ENCODE data around the gene LIPE.
A peak's percentile ranks its signal among the peaks of the same experiment; 100 is the strongest.

LIPE gene

GRCh38 chr19:42386974-42387707 lies 40.0 kb downstream of the LIPE start:
- TF ChIP-seq CTCF (IDR thresholded peaks at IDR 0.05; ENCODE audit: low read depth, low read length, missing control alignments), result peak; percentile 29
- H3K4me3 ChIP-seq (replicated peaks; ENCODE audit: low read depth, low read length), result peak overlapping the region; percentile 30
- DNase-seq (ENCODE audit: extremely low read depth, low read depth), result no peak

DNA sequence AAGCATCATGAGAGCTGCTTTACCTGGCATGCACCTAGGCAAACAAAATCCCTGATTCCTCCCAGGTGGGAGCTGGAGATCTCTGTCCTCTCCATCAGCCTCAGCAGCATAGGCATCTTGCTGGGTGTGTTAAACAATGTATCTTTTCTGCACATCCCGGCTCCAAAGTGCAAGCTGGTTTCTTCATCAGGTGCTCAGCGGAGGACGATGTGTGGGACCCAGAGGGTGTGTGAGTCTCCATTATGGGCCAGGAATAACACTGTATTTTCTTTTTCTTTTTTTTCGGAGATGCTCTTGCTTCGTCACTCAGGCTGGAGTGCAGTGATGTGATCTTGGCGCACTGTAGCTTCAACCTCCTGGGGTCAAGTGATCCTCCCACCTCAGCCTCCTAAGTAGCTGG lies 47.0 kb downstream of the LIPE start:
- DNase-seq (ENCODE audit: extremely low read depth, low read depth), result no peak
- TF ChIP-seq CTCF (IDR thresholded peaks at IDR 0.05; ENCODE audit: low read depth, low read length, missing control alignments), result no peak

DNA sequence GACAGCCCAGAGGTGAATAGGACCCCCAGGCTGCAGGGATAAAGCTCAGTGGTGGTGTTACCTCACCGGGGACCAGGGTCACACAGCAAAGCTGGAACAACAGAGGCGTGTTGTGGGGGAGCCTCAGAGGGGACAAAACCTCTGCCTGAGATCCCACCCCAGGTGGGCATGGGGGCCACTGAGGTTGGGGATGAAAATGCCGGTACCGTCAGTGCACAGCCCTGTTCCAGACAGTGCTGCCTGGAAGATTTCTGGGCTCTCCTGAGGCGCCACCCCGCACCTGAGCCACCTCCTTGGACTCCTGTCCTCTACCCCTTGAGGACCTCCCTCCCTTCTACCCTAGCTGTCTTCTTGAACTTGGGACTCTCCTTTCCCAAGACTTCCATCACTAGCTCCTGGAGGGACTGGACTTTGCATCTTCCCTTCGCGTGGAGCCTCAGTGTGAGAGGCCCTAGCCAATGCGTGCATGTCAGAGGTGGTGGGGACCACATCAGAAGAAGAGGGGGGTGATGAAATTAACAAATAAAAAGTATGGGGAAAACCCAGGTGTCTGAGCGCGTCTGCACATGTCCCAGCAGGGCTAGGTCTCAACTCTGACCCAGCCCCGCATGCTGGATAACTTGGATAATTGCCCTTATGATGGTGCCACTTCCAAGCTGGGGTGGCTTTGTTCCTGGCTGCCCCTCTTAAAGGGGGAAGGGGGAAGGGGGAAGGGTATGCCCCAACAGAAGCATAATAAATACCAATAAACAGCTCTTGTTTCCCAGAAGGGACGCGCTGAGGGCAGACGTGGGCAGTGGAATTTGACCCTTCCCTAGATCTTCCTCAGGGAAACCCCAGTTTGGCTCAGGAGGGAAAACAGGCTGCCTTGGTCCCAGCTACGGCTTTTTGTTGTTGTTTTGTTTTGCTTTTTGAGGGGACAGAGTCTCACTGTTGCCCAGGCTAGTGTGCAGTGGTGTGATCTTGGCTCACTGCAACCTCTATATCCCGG lies 48.7 kb downstream of the LIPE start:
- no peak overlapping the region for H3K4me3 ChIP-seq (replicated peaks; ENCODE audit: low read depth, low read length)
- TF ChIP-seq CTCF (IDR thresholded peaks at IDR 0.05; ENCODE audit: low read depth, low read length, missing control alignments), result no peak
- no peak for DNase-seq (ENCODE audit: extremely low read depth, low read depth)

More for the DNA sequence above, 47.0 kb downstream of the LIPE start:
- H3K4me3 ChIP-seq (replicated peaks; ENCODE audit: low read depth, low read length), result no peak overlapping the region

- H3K4me3 ChIP-seq (replicated peaks; ENCODE audit: low read depth, low read length), result no peak overlapping the region
- no peak for DNase-seq (ENCODE audit: extremely low read depth, low read depth)
- TF ChIP-seq CTCF (IDR thresholded peaks at IDR 0.05; ENCODE audit: low read depth, low read length, missing control alignments), result no peak
Measured at GRCh38 chr19:42376177-42376555, 51.0 kb downstream of the LIPE start.

- TF ChIP-seq CTCF (IDR thresholded peaks at IDR 0.05; ENCODE audit: low read depth, low read length, missing control alignments), result no peak
- H3K4me3 ChIP-seq (replicated peaks; ENCODE audit: low read depth, low read length), result no peak overlapping the region
- no peak for DNase-seq (ENCODE audit: extremely low read depth, low read depth)
Measured at GRCh38 chr19:42375415-42376176, 51.6 kb downstream of the LIPE start.

GRCh38 chr19:42374826-42375376 lies 52.3 kb downstream of the LIPE start:
- H3K4me3 ChIP-seq (replicated peaks; ENCODE audit: low read depth, low read length), result no peak overlapping the region
- no peak for DNase-seq (ENCODE audit: extremely low read depth, low read depth)
- TF ChIP-seq CTCF (IDR thresholded peaks at IDR 0.05; ENCODE audit: low read depth, low read length, missing control alignments), result no peak
